IMR-90 (cell line): ENCODE results near the gene UFSP1.

ENCODE experiments used
- BHLHE40 ChIP-seq: fragments of 150-350 bp; IDR thresholded peaks from 2 replicates; pipeline ENCODE4 v1.6.1; 2016; ENCODE audit warnings: mild to moderate bottlenecking, low read depth, low read length
- CTCF ChIP-seq: conservative IDR thresholded peaks from 2 replicates; pipeline ENCODE4 v1.5.1; 2012; ENCODE audit warnings: mild to moderate bottlenecking, low read depth, low read length, improper control_type of control experiment
- MAZ ChIP-seq: IDR thresholded peaks from 2 replicates; pipeline ENCODE4 v1.6.1; 2012; ENCODE audit warnings: low read depth, mild to moderate bottlenecking, low read length, improper control_type of control experiment, moderate library complexity, borderline replicate concordance
- MXI1 ChIP-seq: IDR thresholded peaks from 2 replicates; pipeline ENCODE4 v1.6.1; 2012; ENCODE audit warnings: low read depth, mild to moderate bottlenecking, low read length, moderate library complexity, borderline replicate concordance
- POLR2A ChIP-seq: IDR thresholded peaks from 2 replicates; pipeline ENCODE4 v1.6.1; 2012; ENCODE audit warnings: mild to moderate bottlenecking, low read depth, low read length
- RAD21 ChIP-seq: IDR thresholded peaks from 2 replicates; pipeline ENCODE4 v1.6.1; 2012; ENCODE audit warnings: low read length, improper control_type of control experiment
- SMC3 ChIP-seq: fragments of 150-350 bp; IDR thresholded peaks from 2 replicates; pipeline ENCODE4 v1.6.1; 2016; ENCODE audit warnings: low read depth, mild to moderate bottlenecking, antibody characterized with exemption, low read length, moderate library complexity

- TF ChIP-seq CTCF (no peak), SMC3 (no peak), POLR2A (no peak), MXI1 (no peak), BHLHE40 (no peak), MAZ (no peak), RAD21 (no peak)
These were observed 3.9 kb upstream of the UFSP1 start for GRCh38 chr7:100893318-100893895.
